GM18507 (cell line): ENCODE results near the gene IL12B.
"Not testable (repeated sequence)": the region's sequence is repeated elsewhere in the genome, so short reads cannot be mapped to it uniquely, and the experiment has no call there.

Experiments used
- DNase-seq: peaks from one replicate; pipeline ENCODE4 v3.0.0; 2011; ENCODE audit warnings: low read depth; ENCODE audit not compliant: insufficient read length; ENCODE audit errors: extremely low spot score
- FAIRE-seq: peaks from 2 replicates; lab custom pipeline; 2011; peaks lifted over from hg19 to GRCh38; lab: Jason Lieb, UNC

The IL12B gene

DNA sequence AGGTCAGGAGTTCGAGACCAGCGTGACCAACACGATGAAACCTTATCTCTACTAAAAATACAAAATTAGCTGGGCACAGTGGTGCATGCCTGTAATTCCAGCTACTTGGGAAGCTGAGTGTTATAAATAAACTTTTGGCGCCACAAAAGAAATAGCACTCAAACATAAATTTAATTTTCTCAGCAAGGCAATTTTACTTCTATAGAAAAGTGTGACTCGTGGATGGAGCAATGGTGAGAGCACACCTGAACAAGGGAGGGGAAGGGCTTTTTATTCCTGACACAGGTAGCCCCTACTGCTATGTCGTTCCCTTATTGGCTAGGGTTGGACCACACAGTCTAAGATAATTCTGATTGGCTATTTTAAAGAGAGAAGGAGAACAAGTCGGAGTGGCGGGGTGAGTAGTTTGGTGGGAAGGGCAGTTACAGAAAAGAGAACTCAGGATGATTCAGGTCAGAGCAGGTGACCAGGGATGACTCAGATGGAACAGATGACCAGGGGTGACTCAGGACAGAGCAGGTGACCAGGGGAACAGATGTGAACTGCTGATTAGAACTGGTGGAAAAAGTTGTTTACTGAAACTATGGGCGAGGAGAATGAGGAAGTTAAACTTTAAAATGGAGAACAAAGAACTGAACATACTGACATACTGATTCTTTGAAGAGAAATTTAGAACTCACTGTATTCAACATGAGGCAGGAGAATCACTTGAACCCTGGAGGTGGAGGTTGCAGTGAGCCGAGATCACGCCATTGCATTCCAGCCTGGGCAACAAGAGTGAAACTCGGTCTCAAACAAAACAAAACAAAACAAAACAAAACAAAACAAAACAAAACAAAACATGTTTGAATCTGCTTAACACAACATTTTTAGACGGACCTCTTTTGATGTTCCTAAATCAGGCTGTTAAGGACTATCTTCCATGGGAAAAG lies 28.1 kb downstream of the IL12B start:
- FAIRE-seq, DNase-seq: not testable (repeated sequence)

- no peak for FAIRE-seq
- DNase-seq = no peak
These were observed 28.8 kb downstream of the IL12B start for GRCh38 chr5:159301466-159301865.

DNA sequence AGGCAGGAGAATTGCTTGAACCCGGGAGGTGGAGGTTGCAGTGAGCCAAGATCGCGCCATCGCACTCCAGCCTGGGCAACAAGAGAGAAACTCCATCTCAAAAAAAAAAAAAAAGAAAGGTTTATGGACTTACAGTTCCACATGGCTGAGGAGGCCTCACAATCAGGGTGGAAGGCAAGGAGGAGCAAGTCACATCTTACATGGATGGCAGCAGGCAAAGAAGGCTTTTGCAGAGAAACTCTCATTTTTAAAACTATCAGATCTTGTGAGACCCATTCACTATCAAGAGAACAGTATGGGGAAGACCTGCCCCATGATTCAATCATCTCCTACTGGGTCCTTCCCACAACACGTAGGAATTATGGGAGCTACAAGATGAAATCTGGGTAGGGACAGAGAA lies 33.0 kb downstream of the IL12B start:
- FAIRE-seq, DNase-seq: not testable (repeated sequence)

DNA sequence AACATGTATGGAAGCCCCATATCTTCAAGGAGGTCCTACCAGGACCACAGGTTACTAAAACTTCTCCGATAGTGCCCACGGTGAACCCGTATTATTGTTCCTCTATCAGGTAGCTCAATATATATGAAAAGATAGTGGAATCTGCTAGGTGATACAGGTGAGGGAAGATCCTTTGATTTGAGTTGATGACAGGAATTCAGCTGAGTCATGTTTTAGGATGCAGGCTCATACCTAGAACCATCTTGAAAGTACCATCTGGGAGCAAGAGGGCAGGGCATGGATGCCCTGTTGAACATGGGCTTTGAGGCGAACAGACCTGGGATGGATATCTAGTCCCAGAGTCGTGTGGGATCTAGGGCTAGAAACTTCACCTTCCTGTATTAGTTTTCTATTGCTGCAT lies 35.4 kb downstream of the IL12B start:
- no peak for FAIRE-seq

DNA sequence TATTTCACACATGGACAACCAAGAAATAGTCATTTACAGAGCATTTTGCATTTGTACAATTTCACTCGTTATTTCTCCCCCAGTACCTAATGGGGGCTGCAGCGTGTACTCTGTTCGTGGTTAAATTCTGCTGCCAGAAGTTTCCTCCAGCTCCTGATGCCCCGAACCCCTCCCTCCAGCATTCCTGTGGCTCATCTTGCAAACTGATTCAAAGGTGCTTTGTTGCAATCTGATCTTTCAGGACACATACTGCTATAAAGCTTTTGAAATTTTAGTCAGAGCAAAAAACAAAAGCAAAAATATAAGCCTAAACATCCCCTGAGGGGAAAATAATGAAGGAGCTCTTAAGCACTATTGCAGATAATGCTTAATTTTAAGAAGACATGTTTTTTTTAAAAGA lies 39.5 kb downstream of the IL12B start:
- FAIRE-seq (no peak), DNase-seq (no peak)

More for the DNA sequence above, 35.4 kb downstream of the IL12B start:
- DNase-seq = no peak

DNA sequence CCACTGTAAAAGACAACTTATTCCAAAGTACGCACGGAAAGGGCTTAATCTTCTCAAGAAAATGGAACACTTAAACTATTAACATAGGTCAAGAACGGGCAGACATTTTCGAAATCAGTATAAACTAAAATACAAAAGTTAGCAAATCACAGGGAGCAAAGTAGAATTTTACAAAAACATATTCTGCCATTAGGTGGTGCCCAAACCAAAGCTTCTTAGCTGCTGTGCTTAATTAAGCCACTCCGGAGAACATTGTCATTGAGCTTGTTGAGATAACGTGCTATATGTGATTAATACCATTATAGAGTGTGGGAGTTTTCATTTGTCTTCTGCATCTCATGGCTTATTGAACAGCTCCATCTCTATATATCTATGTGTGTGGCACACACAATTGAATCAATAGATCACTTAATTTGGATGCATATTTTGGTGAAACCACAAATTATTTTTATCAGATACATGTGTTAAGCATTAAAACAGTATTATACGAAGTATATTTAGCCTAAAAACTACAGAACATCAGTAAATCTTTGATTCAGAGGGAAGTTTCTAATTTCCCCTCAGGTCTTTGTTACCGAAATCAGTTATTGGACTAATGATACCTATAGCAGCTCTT lies 43.8 kb downstream of the IL12B start:
- DNase-seq (no peak), FAIRE-seq (peak; percentile 70)

GRCh38 chr5:159274676-159275075 lies 55.6 kb downstream of the IL12B start:
- FAIRE-seq = no peak
- DNase-seq = no peak

GRCh38 chr5:159273923-159274322 lies 56.4 kb downstream of the IL12B start:
- DNase-seq (no peak), FAIRE-seq (no peak)

DNA sequence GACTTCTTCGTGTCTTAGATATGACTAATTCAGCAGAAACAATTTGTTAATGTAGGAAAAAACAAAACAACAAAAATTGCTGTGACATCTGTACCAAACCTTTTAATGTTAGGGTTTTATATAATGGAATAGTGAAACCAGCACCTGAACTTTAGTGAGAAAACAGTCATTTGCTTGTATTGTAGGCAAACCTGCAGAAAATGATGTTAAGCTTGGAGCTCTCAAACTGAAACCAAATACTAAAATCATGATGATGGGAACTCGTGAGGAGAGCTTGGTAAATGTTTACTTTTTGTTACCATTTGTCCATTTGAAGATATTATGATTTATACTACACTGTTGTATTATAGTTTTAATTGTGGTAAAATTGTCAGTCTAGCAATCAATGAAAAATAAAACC lies 60.6 kb downstream of the IL12B start:
- peak; percentile 24 for FAIRE-seq
- no peak for DNase-seq

DNA sequence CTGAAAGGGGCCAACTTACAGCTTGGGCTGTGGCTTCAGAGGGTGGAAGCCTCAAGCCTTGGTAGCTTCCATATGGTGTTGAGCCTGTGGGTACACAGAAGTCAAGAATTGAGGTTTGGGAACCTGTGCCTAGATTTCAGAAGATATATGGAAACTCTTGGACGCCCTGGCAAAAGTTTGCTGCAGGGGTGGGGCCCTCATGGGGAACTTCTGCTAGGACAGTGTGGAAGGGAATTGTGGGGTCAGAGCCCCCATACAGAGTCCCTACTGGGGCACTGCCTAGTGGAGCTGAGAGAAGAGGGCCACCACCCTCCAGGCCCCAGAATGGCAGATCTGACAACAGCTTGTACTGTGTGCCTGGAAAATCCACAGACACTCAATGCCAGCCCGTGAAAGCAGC lies 63.5 kb downstream of the IL12B start:
- not testable (repeated sequence) for DNase-seq, FAIRE-seq
